Aorta (tissue), 5 donors: ENCODE measurements around the gene MAD1L1. TPM values are rescaled to one million over a fixed set of nuclear protein-coding genes. Genes with fewer than 3 reads are reported as not detected.

Experiments
- ATAC-seq: fragments of 200-7000 bp; cut with Tn5 transposase; one replicate; pipeline ENCODE4 v1.9.1; 2022; ENCODE audit warnings: moderate library complexity; ENCODE audit not compliant: low FRiP score
- DNase-seq, 2 donors: peaks; one replicate each; pipeline ENCODE4 v3.0.0-alpha.2; 2020
- H3K27ac ChIP-seq, 2 donors: one replicate each; pipeline ENCODE4 v1.5.1; 2013; ENCODE audit warnings: low read length in 2 of 2, mild to moderate bottlenecking in 2 of 2, moderate library complexity in 2 of 2, control low read depth in 1 of 2, inconsistent platforms in 1 of 2, low read depth in 1 of 2
- H3K27me3 ChIP-seq, 2 donors: one replicate each; pipeline ENCODE4 v1.6.1; 2013; ENCODE audit warnings: control low read depth in 1 of 2, low read length in 1 of 2, mild to moderate bottlenecking in 1 of 2, moderate library complexity in 1 of 2; ENCODE audit not compliant: insufficient read depth in 2 of 2, control insufficient read depth in 1 of 2
- H3K36me3 ChIP-seq, 2 donors: one replicate each; pipeline ENCODE4 v1.6.1; 2013; ENCODE audit warnings: control low read depth in 1 of 2, low read length in 1 of 2, mild to moderate bottlenecking in 1 of 2; ENCODE audit not compliant: insufficient read depth in 2 of 2, control insufficient read depth in 1 of 2
- H3K4me1 ChIP-seq, 2 donors: one replicate each; pipeline ENCODE4 v1.6.1; 2013; ENCODE audit warnings: low read length in 2 of 2, control low read depth in 1 of 2, mild to moderate bottlenecking in 1 of 2, moderate library complexity in 1 of 2; ENCODE audit not compliant: insufficient read depth in 2 of 2, control insufficient read depth in 1 of 2
- H3K4me3 ChIP-seq, 2 donors: one replicate each; pipeline ENCODE4 v1.5.1; 2013; ENCODE audit warnings: low read length in 2 of 2, control low read depth in 1 of 2, mild to moderate bottlenecking in 1 of 2
- H3K9me3 ChIP-seq: one replicate; pipeline ENCODE4 v1.6.1; 2013; ENCODE audit warnings: mild to moderate bottlenecking, low read length; ENCODE audit not compliant: control insufficient read depth
- WGBS, 2 donors: extraction: QIAGEN DNeasy Blood & Tissue Kit; methylation state at CpG; one replicate each; pipeline ENCODE4 v1.1.7; 2013; 5-methylcytosine and 5-hydroxymethylcytosine counted together
- intact Hi-C, 2 donors: fragments of 100-400 bp; cut with DNase I; formaldehyde crosslinking; loops; one replicate each; pipeline versions ENCODE4 v1.14.2 to v1.15.0; 2022
- polyA plus RNA-seq, 2 donors: library from polyadenylated mRNA; stranded (reverse); fragments of 200-250 nt; gene quantifications; one replicate each; pipeline ENCODE4 v1.2.3, GENCODE V29; 2013
- total RNA-seq, 2 donors: library from RNA; stranded (reverse); fragmentation: NEBNext Ultra II Directional; extraction: Animal tissue kit (Norgen Biotek cat#: 25700); gene quantifications; one replicate each; pipeline ENCODE4 v1.2.1, GENCODE V29; 2021
- donor health status: healthy with polysubstance abuse.
- donor health status: Bipolar disorder and iron deficiency.
- donor health status: DM: no; HTN: no; CAD: no.
- donor health status: DM: no; HTN: no; CAD: no.
- donor health status: DM: yes; HTN: yes; CAD: no.

The MAD1L1 gene
- total and polyA plus RNA-seq, 4 donors = 14.8 to 35.8 (median 20.2) TPM

DNA sequence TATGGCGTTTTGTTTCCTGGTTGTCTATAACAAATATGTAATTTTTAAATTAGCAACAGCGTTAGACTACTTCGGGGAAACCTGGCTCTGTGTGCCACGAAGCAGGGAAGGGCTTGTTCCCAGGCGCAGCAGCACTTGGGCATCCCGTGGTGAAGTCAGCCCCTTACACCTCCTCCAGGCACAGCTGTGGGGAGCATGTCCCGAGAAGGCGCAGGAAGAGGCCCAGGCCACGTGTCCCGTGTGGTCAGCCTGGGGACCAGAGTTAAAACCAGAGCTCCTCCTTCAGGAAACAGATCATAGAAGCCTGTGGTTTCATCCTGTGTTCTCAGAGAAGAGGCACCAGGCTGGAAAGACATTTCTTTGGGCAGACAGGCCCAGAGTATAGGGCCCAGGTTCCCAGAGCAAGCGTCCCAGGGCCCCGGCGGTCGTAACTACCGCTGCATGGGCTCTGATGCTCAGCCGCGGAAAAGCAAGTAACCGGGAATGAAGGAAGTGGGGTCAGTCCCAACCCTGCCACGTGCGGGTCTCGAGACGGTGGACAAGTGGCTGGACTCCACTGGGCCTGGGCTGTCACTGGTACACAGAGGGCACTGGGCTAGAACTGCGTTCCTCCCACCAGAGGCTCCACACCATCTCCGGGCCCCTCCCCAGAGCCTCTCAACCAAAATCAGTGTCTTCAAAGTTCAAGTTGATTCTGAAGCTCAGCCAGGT is 16.4 kb upstream of the MAD1L1 start:
- peak; percentile 88 to 91 for DNase-seq
- 52% methylated on average over 24 of the region's 24 CpGs for WGBS, 2 donors

GRCh38 chr7:2247141-2247995 is 14.6 kb upstream of the MAD1L1 start:
- no peaks in the 10 kb centered on the region for H3K9me3 ChIP-seq
- H3K27me3 ChIP-seq = no peaks in the 10 kb centered on the region
- WGBS, 2 donors = 71 to 72% methylated on average over 36 of the region's 36 CpGs
- H3K36me3 ChIP-seq = no peaks in the 10 kb centered on the region
- H3K27ac ChIP-seq = no peak overlapping the region
- DNase-seq (no peak), ATAC-seq (no peak)
- H3K4me3 ChIP-seq = no peak overlapping the region
- intact Hi-C loops = loop anchor here (5.0 to 10.0 kb wide), 3 partner anchors 97 to 673 kb away; partner anchors contain the start of gene PSMG3 (in 1 of the 2)
- H3K4me1 ChIP-seq = no peaks in the 10 kb centered on the region

More for the DNA sequence above, 16.4 kb upstream of the MAD1L1 start:
- no peaks in the 10 kb centered on the region for H3K9me3 ChIP-seq
- intact Hi-C loops = loop anchor here (5.0 to 10.0 kb wide), 3 partner anchors 96 to 674 kb away; partner anchors contain the start of gene PSMG3 (in 1 of the 2)
- no peaks in the 10 kb centered on the region for H3K36me3 ChIP-seq
- no peak overlapping the region for H3K27ac ChIP-seq
- ATAC-seq = peak; percentile 79
- H3K4me1 ChIP-seq = no peaks in the 10 kb centered on the region
- H3K4me3 ChIP-seq = no peak overlapping the region
- H3K27me3 ChIP-seq = no peaks in the 10 kb centered on the region

GRCh38 chr7:2245883-2246675 is 13.3 kb upstream of the MAD1L1 start:
- Histone ChIP-seq H3K4me1 (peaks cover 0 to 2% of the 10 kb centered on the region in 2 donors), H3K9me3 (no peaks in the 10 kb centered on the region), H3K27me3 (no peaks in the 10 kb centered on the region), H3K4me3 (no peak overlapping the region), H3K36me3 (no peaks in the 10 kb centered on the region), H3K27ac (no peak overlapping the region)
- intact Hi-C loops = loop anchor here (5.0 to 10.0 kb wide), 3 partner anchors 99 to 671 kb away; partner anchors contain the start of gene PSMG3 (in 1 of the 2)
- ATAC-seq = no peak
- WGBS, 2 donors = 81 to 87% methylated on average over 22 of the region's 22 CpGs
- DNase-seq = peak in 1 of 2 donors; percentile 73

GRCh38 chr7:2244404-2244995 is 11.8 kb upstream of the MAD1L1 start:
- Histone ChIP-seq H3K9me3 (no peaks in the 10 kb centered on the region), H3K27me3 (no peaks in the 10 kb centered on the region), H3K4me3 (no peak overlapping the region), H3K4me1 (peaks cover 0 to 4% of the 10 kb centered on the region in 2 donors), H3K36me3 (no peaks in the 10 kb centered on the region), H3K27ac (no peak overlapping the region)
- intact Hi-C loops = loop anchor here (10.0 kb wide), 2 partner anchors 100 to 670 kb away; partner anchors contain the start of gene PSMG3 (in 1 of the 2)
- WGBS, 2 donors = 87 to 88% methylated on average over 25 of the region's 25 CpGs
- ATAC-seq = no peak
- DNase-seq = no peak

GRCh38 chr7:2243458-2243857 is 10.7 kb upstream of the MAD1L1 start:
- no peaks in the 10 kb centered on the region for H3K9me3 ChIP-seq
- no peak for ATAC-seq
- 75 to 86% methylated on average over 12 of the region's 12 CpGs for WGBS, 2 donors
- H3K27me3 ChIP-seq = no peaks in the 10 kb centered on the region
- intact Hi-C loops = loop anchor here (10.0 kb wide), 2 partner anchors 101 to 669 kb away; partner anchors contain the start of gene PSMG3 (in 1 of the 2)
- peaks cover 0 to 4% of the 10 kb centered on the region in 2 donors for H3K4me1 ChIP-seq
- H3K27ac ChIP-seq = no peak overlapping the region
- no peak overlapping the region for H3K4me3 ChIP-seq
- H3K36me3 ChIP-seq = no peaks in the 10 kb centered on the region
- DNase-seq = no peak

DNA sequence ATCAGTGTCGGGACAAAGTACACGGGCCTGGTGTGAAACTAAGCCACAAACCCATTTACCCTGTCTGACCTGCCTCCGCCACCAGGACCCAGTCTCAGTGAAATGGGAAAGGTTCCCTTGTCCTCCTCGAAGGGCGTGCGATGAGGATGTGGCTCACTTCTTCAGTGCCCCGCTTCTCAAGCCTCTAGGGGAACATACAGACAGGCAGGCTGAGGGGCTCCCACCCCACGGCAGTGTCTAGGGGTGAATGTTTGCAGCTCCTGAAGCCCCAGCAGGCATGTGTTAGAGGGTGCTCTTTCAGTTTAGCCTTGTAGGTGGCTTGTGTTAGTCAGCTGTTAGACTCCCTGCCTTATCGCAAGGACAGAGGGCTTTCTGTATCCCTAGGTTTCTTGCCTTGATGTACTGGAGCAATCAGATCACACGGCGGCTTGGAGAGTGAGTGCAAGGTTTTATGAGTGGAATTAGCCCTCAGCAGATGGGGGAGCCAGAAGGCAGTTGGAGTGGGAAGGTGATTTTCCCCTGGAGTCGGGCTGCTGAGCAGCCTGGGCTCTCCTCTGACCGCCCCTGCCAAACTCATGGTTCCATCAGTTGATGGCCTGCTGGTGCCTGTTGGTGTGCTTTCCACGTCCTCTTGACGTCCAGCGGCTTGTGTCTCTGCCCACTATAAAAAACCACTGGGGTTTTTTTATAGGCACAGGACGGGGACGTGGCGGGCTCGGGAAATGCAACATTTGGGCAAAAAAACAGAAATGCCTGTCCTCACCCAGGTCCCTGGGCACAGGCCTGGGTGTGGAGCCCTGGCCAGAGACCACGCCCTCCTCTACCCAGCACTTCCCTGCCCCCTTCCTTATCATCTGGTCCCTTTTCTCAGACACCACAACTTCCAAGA is 10.0 kb upstream of the MAD1L1 start:
- Histone ChIP-seq H3K4me1 (peaks cover 0 to 4% of the 10 kb centered on the region in 2 donors), H3K9me3 (no peaks in the 10 kb centered on the region), H3K27ac (no peak overlapping the region), H3K4me3 (peak overlapping the region; percentile 29 to 96), H3K27me3 (no peaks in the 10 kb centered on the region), H3K36me3 (no peaks in the 10 kb centered on the region)
- intact Hi-C loops = loop anchor here (10.0 kb wide), 2 partner anchors 102 to 668 kb away; partner anchors contain the start of gene PSMG3 (in 1 of the 2)
- no peak for DNase-seq
- 3 to 14% methylated on average over 21 of the region's 21 CpGs for WGBS, 2 donors
- peak; percentile 42 for ATAC-seq
